Measurements from ENCODE around the gene CRTAP. TPM values are rescaled to one million over a fixed set of nuclear protein-coding genes. Genes with fewer than 3 reads are reported as not detected.

CRTAP gene
- total RNA-seq, 1 experiment from 2014 or later: 104 TPM

DNA sequence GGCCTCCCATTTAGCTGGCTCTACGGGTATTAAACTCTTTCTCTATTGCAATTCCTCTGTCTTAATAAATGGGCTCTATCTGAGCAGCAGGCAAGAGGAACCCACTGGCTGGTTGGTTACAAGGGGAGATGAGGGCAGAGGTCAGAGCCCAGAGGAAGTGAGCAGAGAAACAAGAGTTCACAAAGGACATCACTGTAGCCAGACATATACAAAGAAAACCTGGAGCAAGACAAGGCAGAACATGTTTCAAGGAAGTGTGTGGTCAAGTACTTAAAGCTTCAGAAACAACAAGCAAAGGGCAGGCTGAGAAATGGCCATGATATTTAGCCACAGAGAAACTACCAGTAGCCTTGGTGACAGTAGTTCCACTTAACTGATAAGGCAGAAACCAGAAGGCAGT is 80.5 kb downstream of the CRTAP start:
- Histone ChIP-seq H3K9ac (ENCODE audit: low read length) (no peak overlapping the region), H3K4me1 (ENCODE audit: control insufficient read depth in 1 of 2, insufficient read depth in 2 of 2, low read length in 2 of 2) (no peaks in the 10 kb centered on the region), H3K27ac (ENCODE audit: low read depth, low read length) (no peak overlapping the region), H3K4me2 (ENCODE audit: low read length) (no peak overlapping the region), H3K79me2 (ENCODE audit: insufficient read depth, low read length) (no peaks in the 10 kb centered on the region), H3K36me3 (ENCODE audit: control insufficient read depth in 1 of 2, insufficient read depth in 2 of 2, low read length in 2 of 2) (no peaks in the 10 kb centered on the region), H3K4me3 (replicated peaks in 1 of 2; ENCODE audit: low read depth in 1 of 2, low read length in 2 of 2) (no peak overlapping the region), H4K20me1 (ENCODE audit: insufficient read depth) (no peaks in the 10 kb centered on the region), H2AFZ (ENCODE audit: low read depth, low read length, poor library complexity, severe bottlenecking) (no peak overlapping the region), H3K9me2 (ENCODE audit: insufficient read depth) (no peaks in the 10 kb centered on the region), H3K27me3 (ENCODE audit: insufficient read depth, low read length) (no peaks in the 10 kb centered on the region), H3K9me3 (ENCODE audit: control insufficient read depth in 1 of 2, insufficient read depth in 1 of 2, low read depth in 1 of 2, low read length in 2 of 2) (no peaks in the 10 kb centered on the region)
- ChIA-PET CTCF (no interaction called here), POLR2A (no interaction called here), RAD21 (ENCODE audit: low non-redundant PET in 1 of 2, low total read pairs in 2 of 2, uncharacterized antibody in 2 of 2, unreplicated experiment in 2 of 2) (no interaction called here)
- no TSS peak for BruUV-seq (replicated peaks)
- DNase-seq (ENCODE audit: low read depth, low spot score): no peak
- intact Hi-C loops (cut with micrococcal nuclease): no loop called here
- TF ChIP-seq CTCF (IDR thresholded peaks at IDR 0.05 in 2 of 3, conservative IDR thresholded peaks at IDR 0.05 in 1 of 3; ENCODE audit: borderline replicate concordance in 1 of 3, insufficient read depth in 1 of 3, low read depth in 2 of 3, low read length in 2 of 3): no peak
- no peak for TF ChIP-seq REST (IDR thresholded peaks at IDR 0.05; ENCODE audit: low read depth)
- TF ChIP-seq, protein P1, sequence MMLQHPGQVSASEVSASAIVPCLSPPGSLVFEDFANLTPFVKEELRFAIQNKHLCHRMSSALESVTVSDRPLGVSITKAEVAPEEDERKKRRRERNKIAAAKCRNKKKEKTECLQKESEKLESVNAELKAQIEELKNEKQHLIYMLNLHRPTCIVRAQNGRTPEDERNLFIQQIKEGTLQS (IDR thresholded peaks at IDR 0.05): no peak
- TF ChIP-seq SP1 (IDR thresholded peaks at IDR 0.05; ENCODE audit: low read depth): no peak
- no peak for TF ChIP-seq SIN3A (IDR thresholded peaks at IDR 0.05; ENCODE audit: low read depth)
- no peak for TF ChIP-seq ZBTB33 (IDR thresholded peaks at IDR 0.05; ENCODE audit: extremely low read depth, insufficient replicate concordance, low read length)
- no peak for TF ChIP-seq MAX (IDR thresholded peaks at IDR 0.05)
- TF ChIP-seq EZH2 (IDR thresholded peaks at IDR 0.05): no peak
- no peak for TF ChIP-seq CEBPB (IDR thresholded peaks at IDR 0.05; ENCODE audit: low read depth)
- TF ChIP-seq EGR1 (IDR thresholded peaks at IDR 0.05; ENCODE audit: low read depth): no peak
- TF ChIP-seq POLR2AphosphoS5 (IDR thresholded peaks at IDR 0.05; ENCODE audit: low read depth, low read length): no peak
- no peak for TF ChIP-seq SRF (IDR thresholded peaks at IDR 0.05; ENCODE audit: low read depth)
- TF ChIP-seq ZFX (IDR thresholded peaks at IDR 0.05): no peak
- no peak for TF ChIP-seq JUND (IDR thresholded peaks at IDR 0.05)
- TF ChIP-seq ELF1 (IDR thresholded peaks at IDR 0.05; ENCODE audit: borderline replicate concordance, low read depth): no peak
- ATAC-seq: no peak
